HEK293 (cell line): ENCODE results near the gene MPP4.

Experiments
- CTCF ChIA-PET: fragments of 350-600 bp; formaldehyde crosslinking; extraction: SDS; loops from one replicate; lab custom pipeline; 2021; ENCODE audit warnings: antibody characterized with exemption; lab: Yijun Ruan, JAX
- POLR2A ChIA-PET: fragments of 300-600 bp; formaldehyde crosslinking; extraction: SDS; loops from one replicate; lab custom pipeline; 2020; ENCODE audit warnings: antibody characterized with exemption, inconsistent platforms; lab: Yijun Ruan, JAX
- H3K27ac ChIP-seq: fragments of 200-500 bp; sonication (Bioruptor generic); 2 replicates; pipeline ENCODE4 v1.5.1; 2014; ENCODE audit warnings: low read depth, low read length, control low read depth, inconsistent platforms; ENCODE audit errors: extremely low read depth
- H3K36me3 ChIP-seq, 2 experiments: fragments of 200-500 bp in 1 of 2; sonication (Bioruptor generic) in 1 of 2; 1 replicate in 1 of 2; 2 replicates in 1 of 2; pipeline ENCODE4 v1.5.1; 2014 to 2017; ENCODE audit warnings: inconsistent platforms in 2 of 2, low read length in 2 of 2; ENCODE audit not compliant: control insufficient read depth in 2 of 2, insufficient read depth in 1 of 2
- H3K4me1 ChIP-seq: fragments of 200-500 bp; sonication (Bioruptor generic); 2 replicates; pipeline ENCODE4 v1.5.1; 2014; ENCODE audit warnings: mild to moderate bottlenecking, low read length, inconsistent platforms; ENCODE audit not compliant: control insufficient read depth, insufficient read depth
- H3K4me3 ChIP-seq: 2 replicates; pipeline ENCODE4 v1.5.1; 2011; ENCODE audit warnings: low read depth, mild to moderate bottlenecking, control low read depth, low read length, moderate library complexity
- H3K9me3 ChIP-seq: fragments of 200-500 bp; sonication (Bioruptor generic); 2 replicates; pipeline ENCODE4 v1.5.1; 2014; ENCODE audit warnings: low read depth, low read length, inconsistent platforms; ENCODE audit not compliant: control insufficient read depth, insufficient read depth
- HOXA7 ChIP-seq: sonication (generic); formaldehyde crosslinking; IDR thresholded peaks from 2 replicates; pipeline ENCODE4 v1.8.1; 2022; ENCODE audit warnings: missing genetic modification reagents, borderline replicate concordance
- SCRT2 ChIP-seq: fragments of 450-650 bp; formaldehyde crosslinking; IDR thresholded peaks from 2 replicates; pipeline ENCODE4 v1.5.1; 2016; ENCODE audit warnings: missing biosample characterization, missing genetic modification characterization
- ZIC2 ChIP-seq: fragments of 450-650 bp; formaldehyde crosslinking; IDR thresholded peaks from 2 replicates; pipeline ENCODE4 v1.5.1; 2016; ENCODE audit warnings: missing biosample characterization, missing genetic modification characterization
- ZNF10 ChIP-seq: fragments of 450-650 bp; formaldehyde crosslinking; IDR thresholded peaks from 2 replicates; pipeline ENCODE4 v1.5.1; 2017; ENCODE audit warnings: missing biosample characterization, missing genetic modification characterization
- ZNF121 ChIP-seq: fragments of 450-650 bp; formaldehyde crosslinking; IDR thresholded peaks from 2 replicates; pipeline ENCODE4 v1.5.1; 2016; ENCODE audit warnings: missing biosample characterization, missing genetic modification characterization
- ZNF18 ChIP-seq: fragments of 450-650 bp; formaldehyde crosslinking; IDR thresholded peaks from 2 replicates; pipeline ENCODE4 v1.5.1; 2016; ENCODE audit warnings: missing biosample characterization, missing genetic modification characterization
- ZNF202 ChIP-seq: fragments of 450-650 bp; formaldehyde crosslinking; IDR thresholded peaks from 2 replicates; pipeline ENCODE4 v1.5.1; 2016; ENCODE audit warnings: missing biosample characterization, missing genetic modification characterization, borderline replicate concordance
- ZNF211 ChIP-seq: fragments of 450-650 bp; formaldehyde crosslinking; IDR thresholded peaks from 2 replicates; pipeline ENCODE4 v1.5.1; 2016; ENCODE audit warnings: low read depth, missing biosample characterization, missing genetic modification characterization
- ZNF214 ChIP-seq: fragments of 450-650 bp; formaldehyde crosslinking; IDR thresholded peaks from 2 replicates; pipeline ENCODE4 v1.5.1; 2017; ENCODE audit warnings: missing biosample characterization, mild to moderate bottlenecking, missing genetic modification characterization, borderline replicate concordance
- ZNF324 ChIP-seq: fragments of 450-650 bp; formaldehyde crosslinking; IDR thresholded peaks from 2 replicates; pipeline ENCODE4 v1.5.1; 2016; ENCODE audit warnings: missing biosample characterization, missing genetic modification characterization
- ZNF548 ChIP-seq: fragments of 450-650 bp; formaldehyde crosslinking; IDR thresholded peaks from 2 replicates; pipeline ENCODE4 v1.5.1; 2016; ENCODE audit warnings: missing biosample characterization, missing genetic modification characterization
- ZNF792 ChIP-seq: fragments of 450-650 bp; formaldehyde crosslinking; IDR thresholded peaks from 2 replicates; pipeline ENCODE4 v1.5.1; 2016; ENCODE audit warnings: missing biosample characterization, missing genetic modification characterization
- TF ChIP-seq, protein P1 (sequence below): fragments of 450-650 bp; IDR thresholded peaks from 2 replicates; pipeline ENCODE4 v1.5.1; 2018; ENCODE audit warnings: missing biosample characterization, missing genetic modification characterization
- TF ChIP-seq, protein P2 (sequence below): fragments of 450-650 bp; formaldehyde crosslinking; IDR thresholded peaks from 2 replicates; pipeline ENCODE4 v1.5.1; 2016; ENCODE audit warnings: missing biosample characterization, missing genetic modification characterization, borderline replicate concordance
- TF ChIP-seq, protein P3 (sequence below): fragments of 450-650 bp; formaldehyde crosslinking; IDR thresholded peaks from 2 replicates; pipeline ENCODE4 v1.5.1; 2017; ENCODE audit warnings: missing biosample characterization, missing genetic modification characterization

MPP4 gene

DNA sequence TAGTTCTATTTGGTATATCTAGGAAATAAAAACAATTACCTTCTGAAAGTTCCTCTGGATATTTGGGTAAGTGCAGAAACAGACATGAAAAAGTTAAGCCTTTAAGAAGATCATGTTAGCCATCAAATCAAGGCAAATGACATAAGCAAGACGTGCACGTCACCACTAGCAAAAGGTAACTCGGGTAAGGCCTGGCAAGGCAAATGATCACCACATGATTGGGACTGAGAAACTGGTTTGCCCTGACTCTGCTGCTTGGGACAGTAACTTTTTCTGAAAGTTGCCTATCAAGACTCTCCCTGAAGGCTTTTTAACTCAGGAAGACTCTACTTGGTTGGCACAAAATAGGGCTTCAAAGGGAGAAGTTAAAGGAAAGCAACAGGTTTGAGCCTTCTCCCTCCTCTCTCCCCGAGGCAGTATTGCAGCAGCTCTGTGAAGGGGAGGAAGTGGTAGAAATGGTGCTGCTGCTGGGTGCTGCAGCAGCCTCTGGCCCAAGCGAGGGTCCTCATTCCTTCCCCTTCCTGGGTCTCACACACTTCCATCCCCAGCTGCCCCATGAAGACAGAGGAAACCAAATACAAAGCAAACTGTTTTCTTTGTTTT, 38.0 kb downstream of the MPP4 start:
- TF ChIP-seq ZNF202 (tag by site-specific recombination) (no peak), ZNF10 (tag by site-specific recombination) (no peak), ZNF214 (tag by site-specific recombination) (no peak), SCRT2 (tag by site-specific recombination) (peak; percentile 72), ZNF548 (tag by site-specific recombination) (no peak)
- no peaks in the 10 kb centered on the region for H3K9me3 ChIP-seq
- no peaks in the 10 kb centered on the region for H3K36me3 ChIP-seq
- CTCF ChIA-PET: no interaction called here
- H3K27ac ChIP-seq: no peak overlapping the region
- no peaks in the 10 kb centered on the region for H3K4me1 ChIP-seq
- POLR2A ChIA-PET: no interaction called here
- H3K4me3 ChIP-seq: no peak overlapping the region

GRCh38 chr2:201656740-201657139, 41.7 kb downstream of the MPP4 start:
- CTCF ChIA-PET: interaction anchor here (0.6 to 0.7 kb wide), 2 partner anchors 30 to 201 kb away, joined by 3 to 4 read pairs; no protein-coding TSS in a partner anchor
- Histone ChIP-seq H3K4me1 (no peaks in the 10 kb centered on the region), H3K36me3 (no peaks in the 10 kb centered on the region), H3K4me3 (no peak overlapping the region), H3K27ac (no peak overlapping the region), H3K9me3 (no peaks in the 10 kb centered on the region)
- POLR2A ChIA-PET: no interaction called here
- TF ChIP-seq, protein P1, sequence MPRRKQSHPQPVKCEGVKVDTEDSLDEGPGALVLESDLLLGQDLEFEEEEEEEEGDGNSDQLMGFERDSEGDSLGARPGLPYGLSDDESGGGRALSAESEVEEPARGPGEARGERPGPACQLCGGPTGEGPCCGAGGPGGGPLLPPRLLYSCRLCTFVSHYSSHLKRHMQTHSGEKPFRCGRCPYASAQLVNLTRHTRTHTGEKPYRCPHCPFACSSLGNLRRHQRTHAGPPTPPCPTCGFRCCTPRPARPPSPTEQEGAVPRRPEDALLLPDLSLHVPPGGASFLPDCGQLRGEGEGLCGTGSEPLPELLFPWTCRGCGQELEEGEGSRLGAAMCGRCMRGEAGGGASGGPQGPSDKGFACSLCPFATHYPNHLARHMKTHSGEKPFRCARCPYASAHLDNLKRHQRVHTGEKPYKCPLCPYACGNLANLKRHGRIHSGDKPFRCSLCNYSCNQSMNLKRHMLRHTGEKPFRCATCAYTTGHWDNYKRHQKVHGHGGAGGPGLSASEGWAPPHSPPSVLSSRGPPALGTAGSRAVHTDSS (tag by site-specific recombination): no peak
- 0 out of 2 replicates have a peak, but pooled peaks have one; percentile 35 for TF ChIP-seq ZIC2 (tag by site-specific recombination)

GRCh38 chr2:201656102-201656501, 42.3 kb downstream of the MPP4 start:
- Histone ChIP-seq H3K36me3 (no peaks in the 10 kb centered on the region), H3K27ac (no peak overlapping the region), H3K4me3 (no peak overlapping the region), H3K4me1 (no peaks in the 10 kb centered on the region), H3K9me3 (no peaks in the 10 kb centered on the region)
- ChIA-PET POLR2A (no interaction called here), CTCF (interaction anchor here (0.7 kb wide), 1 partner anchor 30 kb away, joined by 4 read pairs; no protein-coding TSS in a partner anchor)
- TF ChIP-seq ZNF121 (tag by site-specific recombination): no peak

- H3K36me3 ChIP-seq: no peaks in the 10 kb centered on the region
- CTCF ChIA-PET: no interaction called here
- H3K4me3 ChIP-seq: no peak overlapping the region
- no peaks in the 10 kb centered on the region for H3K9me3 ChIP-seq
- no peak overlapping the region for H3K27ac ChIP-seq
- POLR2A ChIA-PET: no interaction called here
- no peak for TF ChIP-seq HOXA7
- H3K4me1 ChIP-seq: no peaks in the 10 kb centered on the region
Observed at GRCh38 chr2:201654616-201655384, 43.6 kb downstream of the MPP4 start.

DNA sequence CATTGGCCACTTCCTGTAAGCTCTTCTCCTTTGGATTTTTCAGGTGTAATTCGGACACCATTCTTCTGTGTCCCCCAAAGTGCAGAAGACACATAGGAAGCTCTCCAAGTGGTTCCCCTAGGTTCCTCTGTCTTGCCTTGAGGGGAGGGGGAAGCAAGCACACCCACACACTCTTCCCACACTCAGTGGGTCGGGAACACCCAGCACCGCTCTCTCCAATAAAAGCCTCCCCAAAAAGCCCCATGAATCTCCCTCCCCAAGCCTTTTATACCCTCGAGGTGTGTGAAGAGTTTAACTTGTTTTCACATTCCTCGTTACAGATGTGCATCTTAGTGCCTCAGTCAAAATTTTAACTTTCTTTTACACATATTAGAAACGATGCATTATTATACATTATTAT, 45.2 kb downstream of the MPP4 start:
- H3K36me3 ChIP-seq: no peaks in the 10 kb centered on the region
- TF ChIP-seq ZNF792 (no peak), ZNF211 (tag by site-specific recombination) (no peak), ZNF18 (tag by site-specific recombination) (no peak), ZNF324 (tag by site-specific recombination) (no peak)
- TF ChIP-seq, protein P2, sequence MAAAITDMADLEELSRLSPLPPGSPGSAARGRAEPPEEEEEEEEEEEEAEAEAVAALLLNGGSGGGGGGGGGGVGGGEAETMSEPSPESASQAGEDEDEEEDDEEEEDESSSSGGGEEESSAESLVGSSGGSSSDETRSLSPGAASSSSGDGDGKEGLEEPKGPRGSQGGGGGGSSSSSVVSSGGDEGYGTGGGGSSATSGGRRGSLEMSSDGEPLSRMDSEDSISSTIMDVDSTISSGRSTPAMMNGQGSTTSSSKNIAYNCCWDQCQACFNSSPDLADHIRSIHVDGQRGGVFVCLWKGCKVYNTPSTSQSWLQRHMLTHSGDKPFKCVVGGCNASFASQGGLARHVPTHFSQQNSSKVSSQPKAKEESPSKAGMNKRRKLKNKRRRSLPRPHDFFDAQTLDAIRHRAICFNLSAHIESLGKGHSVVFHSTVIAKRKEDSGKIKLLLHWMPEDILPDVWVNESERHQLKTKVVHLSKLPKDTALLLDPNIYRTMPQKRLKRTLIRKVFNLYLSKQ: no peak
- TF ChIP-seq, protein P3, sequence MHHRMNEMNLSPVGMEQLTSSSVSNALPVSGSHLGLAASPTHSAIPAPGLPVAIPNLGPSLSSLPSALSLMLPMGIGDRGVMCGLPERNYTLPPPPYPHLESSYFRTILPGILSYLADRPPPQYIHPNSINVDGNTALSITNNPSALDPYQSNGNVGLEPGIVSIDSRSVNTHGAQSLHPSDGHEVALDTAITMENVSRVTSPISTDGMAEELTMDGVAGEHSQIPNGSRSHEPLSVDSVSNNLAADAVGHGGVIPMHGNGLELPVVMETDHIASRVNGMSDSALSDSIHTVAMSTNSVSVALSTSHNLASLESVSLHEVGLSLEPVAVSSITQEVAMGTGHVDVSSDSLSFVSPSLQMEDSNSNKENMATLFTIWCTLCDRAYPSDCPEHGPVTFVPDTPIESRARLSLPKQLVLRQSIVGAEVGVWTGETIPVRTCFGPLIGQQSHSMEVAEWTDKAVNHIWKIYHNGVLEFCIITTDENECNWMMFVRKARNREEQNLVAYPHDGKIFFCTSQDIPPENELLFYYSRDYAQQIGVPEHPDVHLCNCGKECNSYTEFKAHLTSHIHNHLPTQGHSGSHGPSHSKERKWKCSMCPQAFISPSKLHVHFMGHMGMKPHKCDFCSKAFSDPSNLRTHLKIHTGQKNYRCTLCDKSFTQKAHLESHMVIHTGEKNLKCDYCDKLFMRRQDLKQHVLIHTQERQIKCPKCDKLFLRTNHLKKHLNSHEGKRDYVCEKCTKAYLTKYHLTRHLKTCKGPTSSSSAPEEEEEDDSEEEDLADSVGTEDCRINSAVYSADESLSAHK: no peak
- no peaks in the 10 kb centered on the region for H3K9me3 ChIP-seq
- POLR2A ChIA-PET: no interaction called here
- H3K4me3 ChIP-seq: no peak overlapping the region
- CTCF ChIA-PET: interaction anchor here (0.6 kb wide), 1 partner anchor 11 kb away, joined by 3 read pairs; no protein-coding TSS in a partner anchor
- H3K4me1 ChIP-seq: no peaks in the 10 kb centered on the region
- H3K27ac ChIP-seq: no peak overlapping the region
